Measurements from ENCODE around the gene RNF217.

DNA sequence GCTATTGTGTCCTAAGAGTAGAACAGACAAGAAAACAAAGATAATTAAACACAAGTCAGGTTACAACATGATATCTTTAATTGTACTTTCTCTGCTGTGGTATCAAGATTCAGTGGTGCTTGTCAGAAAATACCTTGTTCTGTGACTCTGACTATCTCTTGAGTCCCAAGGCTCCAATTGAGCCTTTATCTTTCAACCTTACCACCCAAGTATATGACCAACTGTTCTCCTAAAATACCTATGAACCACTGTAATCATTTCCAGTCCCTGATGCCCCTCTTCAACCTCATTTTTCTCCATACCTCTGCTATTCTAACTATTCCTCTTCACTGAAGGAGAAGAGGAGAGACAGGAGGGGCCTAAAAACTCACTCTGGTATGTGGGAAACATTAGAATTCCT is 124.5 kb downstream of the RNF217 start:
- TF ChIP-seq, protein P1, sequence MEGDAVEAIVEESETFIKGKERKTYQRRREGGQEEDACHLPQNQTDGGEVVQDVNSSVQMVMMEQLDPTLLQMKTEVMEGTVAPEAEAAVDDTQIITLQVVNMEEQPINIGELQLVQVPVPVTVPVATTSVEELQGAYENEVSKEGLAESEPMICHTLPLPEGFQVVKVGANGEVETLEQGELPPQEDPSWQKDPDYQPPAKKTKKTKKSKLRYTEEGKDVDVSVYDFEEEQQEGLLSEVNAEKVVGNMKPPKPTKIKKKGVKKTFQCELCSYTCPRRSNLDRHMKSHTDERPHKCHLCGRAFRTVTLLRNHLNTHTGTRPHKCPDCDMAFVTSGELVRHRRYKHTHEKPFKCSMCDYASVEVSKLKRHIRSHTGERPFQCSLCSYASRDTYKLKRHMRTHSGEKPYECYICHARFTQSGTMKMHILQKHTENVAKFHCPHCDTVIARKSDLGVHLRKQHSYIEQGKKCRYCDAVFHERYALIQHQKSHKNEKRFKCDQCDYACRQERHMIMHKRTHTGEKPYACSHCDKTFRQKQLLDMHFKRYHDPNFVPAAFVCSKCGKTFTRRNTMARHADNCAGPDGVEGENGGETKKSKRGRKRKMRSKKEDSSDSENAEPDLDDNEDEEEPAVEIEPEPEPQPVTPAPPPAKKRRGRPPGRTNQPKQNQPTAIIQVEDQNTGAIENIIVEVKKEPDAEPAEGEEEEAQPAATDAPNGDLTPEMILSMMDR (conservative IDR thresholded peaks at IDR 0.05; ENCODE audit: low read length): no peak
- TF ChIP-seq EZH2phosphoT487 (IDR thresholded peaks at IDR 0.05; ENCODE audit: borderline replicate concordance): no peak

Data from Loucy (cell line).